ENCODE results near the gene CBR3. TPM values are rescaled to one million over a fixed set of nuclear protein-coding genes. Genes with fewer than 3 reads are reported as not detected.

CBR3 gene
- total RNA-seq, 2 experiments from 2014 or later: 2.6 to 3.0 TPM

DNA sequence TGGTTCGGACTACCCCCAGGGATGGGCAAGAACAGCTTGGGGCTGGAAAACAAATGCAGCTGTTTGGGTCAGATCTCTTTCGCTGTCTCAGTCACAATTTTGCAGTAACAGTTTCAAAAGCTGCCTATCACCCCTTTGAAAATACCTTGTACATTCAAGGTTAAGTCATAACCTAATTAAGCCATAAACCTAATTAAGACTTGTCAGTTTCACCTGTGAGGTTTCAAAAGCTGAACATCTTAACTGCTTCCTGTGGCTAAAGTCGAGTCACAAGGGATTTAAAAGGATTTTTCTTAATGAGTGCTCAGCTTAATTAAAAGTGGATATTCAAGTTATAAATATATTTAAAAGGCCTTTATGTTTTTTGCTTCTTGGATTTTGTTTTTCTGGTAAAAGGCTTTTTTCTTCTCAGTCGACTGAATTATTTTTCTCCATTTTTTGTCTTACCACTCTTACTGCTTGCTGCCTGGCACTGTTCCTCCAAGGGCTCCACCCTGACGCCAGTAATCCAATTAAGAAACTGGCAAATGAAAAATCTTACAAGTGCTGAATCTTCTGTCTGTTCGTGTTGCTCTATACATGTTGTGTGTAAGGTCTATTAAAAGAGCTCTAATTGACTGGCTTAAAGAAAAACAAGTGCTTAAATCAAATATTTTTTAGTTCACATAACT, 33.8 kb upstream of the CBR3 start:
- ChIA-PET POLR2A (no interaction called here), CTCF (interaction anchor here (1.2 kb wide), 1 partner anchor 13 kb away, joined by 4 read pairs; no protein-coding TSS in a partner anchor)
- intact Hi-C loops (cut with DNase I, micrococcal nuclease): no loop called here
- Histone ChIP-seq H3K27me3 (ENCODE audit: control insufficient read depth in 1 of 2, insufficient read depth in 2 of 2, low read length in 2 of 2) (peaks cover 13 to 18% of the 10 kb centered on the region in 2 experiments), H3K36me3 (ENCODE audit: insufficient read depth, low read length) (no peaks in the 10 kb centered on the region), H3K4me1 (ENCODE audit: insufficient read depth, low read length) (peaks cover 8% of the 10 kb centered on the region), H3K9me3 (ENCODE audit: control insufficient read depth in 1 of 2, insufficient read depth in 1 of 2, low read length in 2 of 2) (no peaks in the 10 kb centered on the region), H3K4me3 (ENCODE audit: low read length) (no peak overlapping the region), H3K27ac (ENCODE audit: low read depth in 1 of 2, low read length in 2 of 2) (no peak overlapping the region)
- ATAC-seq (ENCODE audit: poor library complexity): no peak
- H3K9me3 Mint-ChIP-seq: no peaks in the 10 kb centered on the region
- H3K4me3 Mint-ChIP-seq: no peak overlapping the region
- no peak overlapping the region for H3K27ac Mint-ChIP-seq
- H3K4me1 Mint-ChIP-seq (ENCODE audit: low read depth): peaks cover 11% of the 10 kb centered on the region
- no peaks in the 10 kb centered on the region for H3K36me3 Mint-ChIP-seq (ENCODE audit: low read depth)
- TF ChIP-seq, protein P1, sequence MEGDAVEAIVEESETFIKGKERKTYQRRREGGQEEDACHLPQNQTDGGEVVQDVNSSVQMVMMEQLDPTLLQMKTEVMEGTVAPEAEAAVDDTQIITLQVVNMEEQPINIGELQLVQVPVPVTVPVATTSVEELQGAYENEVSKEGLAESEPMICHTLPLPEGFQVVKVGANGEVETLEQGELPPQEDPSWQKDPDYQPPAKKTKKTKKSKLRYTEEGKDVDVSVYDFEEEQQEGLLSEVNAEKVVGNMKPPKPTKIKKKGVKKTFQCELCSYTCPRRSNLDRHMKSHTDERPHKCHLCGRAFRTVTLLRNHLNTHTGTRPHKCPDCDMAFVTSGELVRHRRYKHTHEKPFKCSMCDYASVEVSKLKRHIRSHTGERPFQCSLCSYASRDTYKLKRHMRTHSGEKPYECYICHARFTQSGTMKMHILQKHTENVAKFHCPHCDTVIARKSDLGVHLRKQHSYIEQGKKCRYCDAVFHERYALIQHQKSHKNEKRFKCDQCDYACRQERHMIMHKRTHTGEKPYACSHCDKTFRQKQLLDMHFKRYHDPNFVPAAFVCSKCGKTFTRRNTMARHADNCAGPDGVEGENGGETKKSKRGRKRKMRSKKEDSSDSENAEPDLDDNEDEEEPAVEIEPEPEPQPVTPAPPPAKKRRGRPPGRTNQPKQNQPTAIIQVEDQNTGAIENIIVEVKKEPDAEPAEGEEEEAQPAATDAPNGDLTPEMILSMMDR (IDR thresholded peaks at IDR 0.05): no peak
- peaks cover 52% of the 10 kb centered on the region for H3K27me3 Mint-ChIP-seq
- DNase-seq: no peak

DNA sequence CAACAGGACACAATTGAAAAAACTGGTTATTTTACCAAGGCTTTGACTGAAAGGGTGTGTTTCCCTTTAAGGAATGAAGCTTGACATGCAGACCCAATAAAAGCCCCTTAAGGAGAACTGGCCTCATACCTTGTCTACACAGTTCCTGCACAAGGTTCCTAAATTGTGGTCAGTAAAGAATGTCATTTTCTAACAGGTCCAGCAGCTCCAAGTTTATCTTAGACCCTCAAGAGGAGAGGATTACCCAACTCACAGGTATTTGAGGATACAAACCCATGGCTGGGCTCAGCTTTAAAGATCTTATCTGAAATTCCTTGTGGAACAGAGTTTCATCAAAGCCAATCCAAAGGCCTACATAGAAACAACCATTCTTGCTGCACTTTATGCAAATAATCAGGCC, 31.4 kb upstream of the CBR3 start:
- DNase-seq: no peak
- peaks cover 70% of the 10 kb centered on the region for H3K27me3 Mint-ChIP-seq
- no peaks in the 10 kb centered on the region for H3K36me3 ChIP-seq (ENCODE audit: insufficient read depth, low read length)
- no peak overlapping the region for H3K4me3 Mint-ChIP-seq
- intact Hi-C loops (cut with DNase I, micrococcal nuclease): no loop called here
- H3K9me3 ChIP-seq (ENCODE audit: control insufficient read depth in 1 of 2, insufficient read depth in 1 of 2, low read length in 2 of 2): no peaks in the 10 kb centered on the region
- H3K27ac ChIP-seq (ENCODE audit: low read depth in 1 of 2, low read length in 2 of 2): no peak overlapping the region
- no peaks in the 10 kb centered on the region for H3K36me3 Mint-ChIP-seq (ENCODE audit: low read depth)
- peaks cover 11% of the 10 kb centered on the region for H3K4me1 Mint-ChIP-seq (ENCODE audit: low read depth)
- peaks cover 13 to 18% of the 10 kb centered on the region in 2 experiments for H3K27me3 ChIP-seq (ENCODE audit: control insufficient read depth in 1 of 2, insufficient read depth in 2 of 2, low read length in 2 of 2)
- no peak overlapping the region for H3K27ac Mint-ChIP-seq
- ATAC-seq (ENCODE audit: poor library complexity): no peak
- H3K9me3 Mint-ChIP-seq: no peaks in the 10 kb centered on the region
- no peak overlapping the region for H3K4me3 ChIP-seq (ENCODE audit: low read length)
- TF ChIP-seq, protein P1 (IDR thresholded peaks at IDR 0.05): no peak
- ChIA-PET POLR2A (no interaction called here), CTCF (interaction anchor here (1.5 kb wide), 1 partner anchor 16 kb away, joined by 6 read pairs; no protein-coding TSS in a partner anchor)
- peaks cover 8% of the 10 kb centered on the region for H3K4me1 ChIP-seq (ENCODE audit: insufficient read depth, low read length)

DNA sequence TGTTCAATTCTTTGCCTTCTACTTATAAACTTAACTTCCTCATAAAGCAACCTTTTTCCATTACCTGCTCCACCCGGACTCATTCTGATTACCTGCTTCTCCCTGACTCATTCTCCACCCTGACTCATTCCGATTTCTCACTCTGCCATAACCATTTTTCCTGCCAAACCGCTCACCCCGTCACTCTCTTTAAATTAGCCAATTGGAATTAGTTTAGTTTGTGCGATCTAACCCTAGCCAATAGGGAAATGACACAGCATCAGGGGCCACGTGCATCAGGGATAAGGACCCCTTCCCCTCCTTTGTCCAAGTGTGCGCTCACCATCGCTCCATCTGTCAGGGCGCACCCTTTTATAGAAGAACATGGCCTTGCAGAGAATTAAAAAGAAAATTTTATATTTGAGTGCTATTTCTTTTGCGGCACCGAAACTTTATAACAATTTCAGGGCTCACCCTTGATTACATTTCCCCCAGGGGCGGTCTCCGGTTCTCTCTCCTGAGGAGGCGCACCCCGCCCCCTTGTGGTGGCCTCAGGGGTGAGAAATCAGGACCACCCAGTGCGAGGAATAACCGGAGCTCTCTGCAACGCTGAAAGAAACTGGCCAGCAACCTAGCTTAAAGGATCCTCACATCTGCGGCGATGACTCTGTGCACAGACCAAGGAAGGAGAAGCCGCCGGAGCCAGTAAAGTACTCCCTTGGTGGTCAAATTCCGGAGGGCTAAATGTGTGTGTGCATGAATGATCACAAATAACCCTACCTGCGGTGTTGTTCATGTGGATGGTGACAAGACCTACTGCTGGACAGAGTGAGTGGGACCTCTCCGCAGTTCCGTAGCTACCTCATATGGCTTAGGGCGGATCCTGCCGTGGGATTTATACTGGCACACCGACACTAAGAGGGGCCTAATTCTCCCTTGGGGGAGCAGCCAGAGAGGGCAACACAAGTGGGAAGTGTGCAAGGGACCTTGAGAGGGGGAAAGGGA, 30.3 kb upstream of the CBR3 start:
- no peaks in the 10 kb centered on the region for H3K9me3 ChIP-seq (ENCODE audit: control insufficient read depth in 1 of 2, insufficient read depth in 1 of 2, low read length in 2 of 2)

More for the DNA sequence above, 30.3 kb upstream of the CBR3 start:
- ChIA-PET POLR2A (no interaction called here), CTCF (interaction anchor here (0.6 to 1.6 kb wide), 4 partner anchors 20 to 46 kb away, joined by 3 to 8 read pairs (median 4); partner anchors contain the start of genes CBR1 and SETD4)
- ATAC-seq (ENCODE audit: poor library complexity): peak; percentile 71
- no peak overlapping the region for H3K27ac Mint-ChIP-seq
- intact Hi-C loops (cut with DNase I, micrococcal nuclease): no loop called here
- Histone ChIP-seq H3K27ac (ENCODE audit: low read depth in 1 of 2, low read length in 2 of 2) (no peak overlapping the region), H3K27me3 (ENCODE audit: control insufficient read depth in 1 of 2, insufficient read depth in 2 of 2, low read length in 2 of 2) (peaks cover 13 to 18% of the 10 kb centered on the region in 2 experiments), H3K4me3 (ENCODE audit: low read length) (no peak overlapping the region), H3K4me1 (ENCODE audit: insufficient read depth, low read length) (peaks cover 8% of the 10 kb centered on the region), H3K36me3 (ENCODE audit: insufficient read depth, low read length) (no peaks in the 10 kb centered on the region)
- no peak overlapping the region for H3K4me3 Mint-ChIP-seq
- H3K4me1 Mint-ChIP-seq (ENCODE audit: low read depth): peaks cover 11% of the 10 kb centered on the region
- TF ChIP-seq, protein P1 (IDR thresholded peaks at IDR 0.05): peak; percentile 61
- no peaks in the 10 kb centered on the region for H3K36me3 Mint-ChIP-seq (ENCODE audit: low read depth)
- DNase-seq: peak in 13 of 14 experiments; percentile 29 to 72 (median 51)
- H3K9me3 Mint-ChIP-seq: no peaks in the 10 kb centered on the region
- peaks cover 70% of the 10 kb centered on the region for H3K27me3 Mint-ChIP-seq

Measured in CD4-positive, alpha-beta T cell (primary cell).